OCI-LY3 (cell line): ENCODE results near the gene SMAD3.

Source experiments
- H2AFZ ChIP-seq: fragments of 200-600, 300-600 bp; shearing (Covaris generic); 2 replicates; pipeline ENCODE4 v1.6.0; 2014; ENCODE audit warnings: antibody characterized with exemption, low read depth, low read length
- H3K27ac ChIP-seq: fragments of 200-600, 300-600 bp; sonication (generic); 2 replicates; pipeline ENCODE4 v1.5.1; 2014; ENCODE audit warnings: mild to moderate bottlenecking, low read length, moderate library complexity, mixed read lengths
- H3K27me3 ChIP-seq: fragments of 200-600, 300-600 bp; sonication (generic); 2 replicates; pipeline ENCODE4 v1.6.1; 2014; ENCODE audit warnings: low read depth, low read length, mixed read lengths
- H3K36me3 ChIP-seq: fragments of 200-600, 300-600 bp; sonication (generic); replicated peaks from 2 replicates; pipeline ENCODE3; 2014; ENCODE audit warnings: low read depth, low read length, mixed read lengths
- H3K4me1 ChIP-seq: fragments of 300-600, 200-600 bp; sonication (generic); 2 replicates; pipeline ENCODE4 v1.6.1; 2014; ENCODE audit warnings: low read length, mixed read lengths
- H3K4me2 ChIP-seq: fragments of 200-600, 300-600 bp; sonication (generic); 2 replicates; pipeline ENCODE4 v1.6.1; 2014; ENCODE audit warnings: low read length, mixed read lengths
- H3K4me3 ChIP-seq: fragments of 300-600, 200-600 bp; sonication (generic); 2 replicates; pipeline ENCODE4 v1.5.1; 2014; ENCODE audit warnings: antibody characterized with exemption, mild to moderate bottlenecking, low read length, moderate library complexity
- H3K79me2 ChIP-seq: fragments of 300-600, 200-600 bp; shearing (Covaris generic); 2 replicates; pipeline ENCODE4 v1.6.1; 2014; ENCODE audit warnings: mild to moderate bottlenecking, low read length, mixed read lengths
- H3K9ac ChIP-seq: fragments of 300-600, 200-600 bp; shearing (Covaris generic); 2 replicates; pipeline ENCODE4 v1.6.0; 2014; ENCODE audit warnings: mild to moderate bottlenecking, low read length, moderate library complexity
- H3K9me3 ChIP-seq: fragments of 200-600, 300-600 bp; shearing (Covaris generic); 2 replicates; pipeline ENCODE4 v1.6.1; 2014; ENCODE audit warnings: low read length, mixed read lengths; ENCODE audit not compliant: insufficient read depth
- H4K20me1 ChIP-seq: fragments of 200-600, 300-600 bp; sonication (generic); 2 replicates; pipeline ENCODE4 v1.6.1; 2016; ENCODE audit warnings: low read length, mixed read lengths; ENCODE audit not compliant: insufficient read depth
- CTCF ChIP-seq: fragments of 200-600, 300-600 bp; sonication (generic); IDR thresholded peaks from 2 replicates; pipeline ENCODE4 v1.5.1; 2014; ENCODE audit warnings: antibody characterized with exemption, low read length, low read depth
- EZH2phosphoT487 ChIP-seq: fragments of 200-600 bp; shearing (Covaris generic); IDR thresholded peaks from 2 replicates; pipeline ENCODE4 v1.6.1; 2018; ENCODE audit warnings: antibody characterized with exemption, mixed run types, low read depth

SMAD3 gene

GRCh38 chr15:67100801-67101581 lies 35.6 kb downstream of the SMAD3 start:
- peaks cover 20% of the 10 kb centered on the region for H3K79me2 ChIP-seq
- H4K20me1 ChIP-seq: peaks cover 8% of the 10 kb centered on the region; the same call in 1 of the 2 replicates
- H3K9me3 ChIP-seq: no peaks in the 10 kb centered on the region
- H3K4me1 ChIP-seq: peaks cover 44% of the 10 kb centered on the region
- H3K4me2 ChIP-seq: peak overlapping the region; percentile 98
- H2AFZ ChIP-seq: no peak overlapping the region
- H3K4me3 ChIP-seq: peak overlapping the region; percentile 73
- H3K36me3 ChIP-seq: peaks cover 2% of the 10 kb centered on the region
- peak overlapping the region; percentile 90 for H3K27ac ChIP-seq
- TF ChIP-seq EZH2phosphoT487 (peak; percentile 81), CTCF (no peak)
- H3K27me3 ChIP-seq: peaks cover 13% of the 10 kb centered on the region
- peak overlapping the region; percentile 70 for H3K9ac ChIP-seq

DNA sequence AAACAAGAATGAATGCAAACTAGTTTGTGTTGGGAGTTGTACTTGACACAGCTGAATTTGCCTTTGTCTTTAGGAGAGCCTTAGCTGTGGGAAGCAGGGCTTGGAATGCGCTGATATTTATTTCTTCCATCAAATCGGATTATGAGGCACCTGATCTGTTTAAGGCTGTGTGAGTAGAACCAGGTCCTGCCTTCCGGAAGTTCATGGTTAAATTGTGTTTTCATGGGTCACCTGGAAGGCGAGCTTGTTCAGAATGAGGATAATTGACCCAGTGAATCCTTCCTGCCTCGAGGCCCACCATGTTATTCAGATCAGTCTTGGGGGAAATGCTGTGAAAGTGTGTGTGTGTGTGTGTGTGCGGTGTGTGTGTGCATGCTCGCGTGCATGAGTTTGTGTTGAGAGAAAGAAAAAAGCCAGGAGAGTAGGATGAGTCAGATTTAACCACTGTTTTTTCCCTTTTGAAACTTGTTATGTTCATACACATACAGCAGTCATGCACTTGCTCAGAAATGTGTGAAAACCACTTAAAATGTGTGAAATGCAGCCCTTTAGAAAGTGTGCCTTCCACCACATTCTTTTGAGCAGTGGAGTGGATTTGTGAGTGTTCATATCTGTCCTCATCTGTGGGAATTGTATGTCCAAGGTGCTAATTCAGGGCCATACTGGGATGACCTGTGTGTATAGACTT lies 36.7 kb downstream of the SMAD3 start:
- H3K27me3 ChIP-seq: peaks cover 13% of the 10 kb centered on the region
- H3K9me3 ChIP-seq: no peaks in the 10 kb centered on the region
- TF ChIP-seq EZH2phosphoT487 (no peak), CTCF (no peak)
- H3K4me2 ChIP-seq: peak overlapping the region; percentile 98
- peaks cover 20% of the 10 kb centered on the region for H3K79me2 ChIP-seq
- peak overlapping the region; percentile 73 for H3K4me3 ChIP-seq
- peaks cover 2% of the 10 kb centered on the region for H3K36me3 ChIP-seq
- H3K9ac ChIP-seq: peak overlapping the region; percentile 60; the same call in 1 of the 2 replicates
- H4K20me1 ChIP-seq: peaks cover 9% of the 10 kb centered on the region; the same call in 1 of the 2 replicates
- H3K4me1 ChIP-seq: peaks cover 55% of the 10 kb centered on the region
- H2AFZ ChIP-seq: no peak overlapping the region
- H3K27ac ChIP-seq: peak overlapping the region; percentile 90

DNA sequence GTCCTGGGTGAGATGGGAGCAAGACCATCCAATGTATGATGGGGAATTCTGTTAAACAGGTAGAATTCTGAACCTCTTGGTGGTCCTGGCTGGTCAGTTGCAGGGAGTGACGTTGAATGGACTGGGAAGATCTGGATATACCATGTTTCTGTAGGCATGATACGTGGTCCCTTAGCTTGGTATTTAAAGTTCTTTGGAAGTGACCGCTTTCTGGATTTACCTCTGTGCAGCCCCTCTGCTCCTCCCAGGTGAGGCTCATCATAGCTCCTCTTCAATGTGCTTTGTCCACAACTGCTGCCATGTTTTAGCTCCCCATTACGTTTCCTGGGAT lies 37.2 kb downstream of the SMAD3 start:
- Histone ChIP-seq H3K27ac (peak overlapping the region; percentile 90), H3K4me3 (peak overlapping the region; percentile 73), H3K79me2 (peaks cover 20% of the 10 kb centered on the region), H3K9me3 (no peaks in the 10 kb centered on the region), H2AFZ (no peak overlapping the region), H3K36me3 (peaks cover 2% of the 10 kb centered on the region), H3K9ac (peak overlapping the region; percentile 3; the same call in 1 of the 2 replicates), H4K20me1 (peaks cover 12% of the 10 kb centered on the region; the same call in 1 of the 2 replicates), H3K27me3 (peaks cover 13% of the 10 kb centered on the region), H3K4me1 (peaks cover 60% of the 10 kb centered on the region), H3K4me2 (peak overlapping the region; percentile 98)
- TF ChIP-seq EZH2phosphoT487: no peak
- TF ChIP-seq CTCF: no peak

DNA sequence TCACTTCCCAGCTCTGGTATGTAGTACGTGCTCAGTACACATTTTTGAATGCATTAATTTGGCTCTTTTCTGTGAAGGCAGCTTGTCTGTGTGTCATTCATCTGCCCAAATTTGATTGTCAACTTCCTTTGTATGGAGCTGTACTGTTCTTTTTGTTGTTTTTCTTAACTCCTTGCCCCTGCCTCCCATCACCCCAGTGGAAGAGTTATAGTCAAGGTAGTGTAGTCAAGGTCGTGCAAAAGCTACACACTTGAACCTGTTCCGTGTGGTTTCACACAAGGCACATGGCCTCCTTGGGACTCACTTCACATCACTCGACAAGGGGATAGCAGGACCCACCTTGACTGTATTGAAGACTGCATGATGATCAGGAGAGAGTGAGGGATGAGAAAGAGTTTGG lies 37.6 kb downstream of the SMAD3 start:
- no peak overlapping the region for H3K9ac ChIP-seq
- peak overlapping the region; percentile 98 for H3K4me2 ChIP-seq
- H3K27ac ChIP-seq: no peak overlapping the region

More for the DNA sequence above, 37.6 kb downstream of the SMAD3 start:
- Histone ChIP-seq H3K27me3 (peaks cover 13% of the 10 kb centered on the region), H3K36me3 (peaks cover 2% of the 10 kb centered on the region), H2AFZ (no peak overlapping the region), H3K4me3 (no peak overlapping the region), H3K4me1 (peaks cover 64% of the 10 kb centered on the region), H4K20me1 (peaks cover 12% of the 10 kb centered on the region; the same call in 1 of the 2 replicates), H3K9me3 (no peaks in the 10 kb centered on the region), H3K79me2 (peaks cover 20% of the 10 kb centered on the region)
- no peak for TF ChIP-seq EZH2phosphoT487
- no peak for TF ChIP-seq CTCF
